IMR-90 (cell line): ENCODE measurements around the gene COL23A1. TPM values are rescaled to one million over a fixed set of nuclear protein-coding genes. Genes with fewer than 3 reads are reported as not detected.

Source experiments
- ATAC-seq: fragments of 200-7000 bp; cut with Tn5 transposase; 2 replicates; pipeline ENCODE4 v1.9.1; 2020; ENCODE audit warnings: low read depth, mild to moderate bottlenecking, moderate library complexity
- BruUV-seq: library from RNA; stranded (reverse); fragments of 400-500 nt; replicated peaks from 2 replicates; lab custom pipeline; 2021; lab: Mats Ljungman, UMichigan
- CTCF ChIA-PET: fragments of 300-600 bp; formaldehyde crosslinking; extraction: SDS; loops from one replicate; lab custom pipeline; 2021; ENCODE audit warnings: antibody characterized with exemption; lab: Yijun Ruan, JAX
- POLR2A ChIA-PET: fragments of 300-600 bp; sonication (Branson Sonifier 250); formaldehyde crosslinking; loops from one replicate; lab custom pipeline; 2022; ENCODE audit warnings: antibody characterized with exemption; ENCODE audit not compliant: unreplicated experiment; lab: Charles Lee
- DNase-seq: peaks from one replicate; pipeline ENCODE4 v3.0.0; 2013
- H2AFZ ChIP-seq: replicated peaks from 2 replicates; pipeline ENCODE3; 2013; ENCODE audit warnings: low read length, mild to moderate bottlenecking; ENCODE audit not compliant: poor library complexity
- H2AK5ac ChIP-seq: 2 replicates; pipeline ENCODE4 v1.6.1; 2013; ENCODE audit warnings: low read depth, low read length, inconsistent platforms
- H2AK9ac ChIP-seq: replicated peaks from 2 replicates; pipeline ENCODE3; 2013; ENCODE audit warnings: mild to moderate bottlenecking, low read depth, low read length, moderate library complexity; ENCODE audit not compliant: poor library complexity
- H2BK120ac ChIP-seq: 2 replicates; pipeline ENCODE4 v1.6.1; 2013; ENCODE audit warnings: low read depth, low read length, inconsistent platforms
- H2BK15ac ChIP-seq: 3 replicates; pipeline ENCODE4 v1.6.1; 2013; ENCODE audit warnings: low read depth, low read length, inconsistent platforms
- H2BK20ac ChIP-seq: 2 replicates; pipeline ENCODE4 v1.6.1; 2013; ENCODE audit warnings: low read depth, mild to moderate bottlenecking, inconsistent platforms, low read length, moderate library complexity
- H2BK5ac ChIP-seq: 2 replicates; pipeline ENCODE4 v1.6.1; 2013; ENCODE audit warnings: mild to moderate bottlenecking, low read depth, low read length, inconsistent platforms; ENCODE audit not compliant: poor library complexity, severe bottlenecking
- H3K14ac ChIP-seq: replicated peaks from 2 replicates; pipeline ENCODE4 v1.6.1; 2013; ENCODE audit warnings: low read depth, low read length, inconsistent platforms
- H3K18ac ChIP-seq: 2 replicates; pipeline ENCODE4 v1.6.1; 2013; ENCODE audit warnings: low read depth, low read length, control low read depth
- H3K23ac ChIP-seq: 2 replicates; pipeline ENCODE4 v1.6.1; 2013; ENCODE audit warnings: low read depth, low read length, inconsistent platforms
- H3K27ac ChIP-seq: 2 replicates; pipeline ENCODE4 v1.5.1; 2013; ENCODE audit warnings: mild to moderate bottlenecking, control low read depth, low read length; ENCODE audit not compliant: insufficient read depth
- H3K27me3 ChIP-seq: 2 replicates; pipeline ENCODE4 v1.6.1; 2013; ENCODE audit warnings: low read length; ENCODE audit not compliant: control insufficient read depth, insufficient read depth
- H3K36me3 ChIP-seq: 2 replicates; pipeline ENCODE4 v1.6.1; 2013; ENCODE audit warnings: low read length, mixed read lengths; ENCODE audit not compliant: control insufficient read depth, insufficient read depth
- H3K4ac ChIP-seq: 2 replicates; pipeline ENCODE4 v1.6.1; 2013; ENCODE audit warnings: low read depth, low read length, inconsistent platforms
- H3K4me1 ChIP-seq: 2 replicates; pipeline ENCODE4 v1.6.1; 2013; ENCODE audit warnings: low read length, mixed read lengths; ENCODE audit not compliant: control insufficient read depth, insufficient read depth
- H3K4me2 ChIP-seq: 2 replicates; pipeline ENCODE4 v1.6.1; 2013; ENCODE audit warnings: low read depth, mild to moderate bottlenecking, control low read depth, low read length, moderate library complexity
- H3K4me3 ChIP-seq: 2 replicates; pipeline ENCODE4 v1.5.1; 2013; ENCODE audit warnings: low read depth, mild to moderate bottlenecking, control low read depth, low read length, moderate library complexity; ENCODE audit not compliant: insufficient read depth
- H3K56ac ChIP-seq: 2 replicates; pipeline ENCODE4 v1.6.1; 2013; ENCODE audit warnings: low read length, inconsistent platforms; ENCODE audit not compliant: insufficient read depth; ENCODE audit errors: extremely low read depth
- H3K79me1 ChIP-seq, 2 experiments: 2 replicates each; pipeline ENCODE4 v1.6.1; 2013; ENCODE audit warnings: low read length in 2 of 2, inconsistent platforms in 1 of 2, low read depth in 1 of 2
- H3K9ac ChIP-seq: 2 replicates; pipeline ENCODE4 v1.6.1; 2013; ENCODE audit warnings: low read depth, low read length, control low read depth
- H3K9me1 ChIP-seq: 2 replicates; pipeline ENCODE4 v1.6.1; 2013; ENCODE audit warnings: low read length, inconsistent platforms; ENCODE audit not compliant: insufficient read depth
- H3K9me3 ChIP-seq: 2 replicates; pipeline ENCODE4 v1.6.1; 2013; ENCODE audit warnings: low read length; ENCODE audit not compliant: control insufficient read depth, insufficient read depth
- H4K20me1 ChIP-seq: 2 replicates; pipeline ENCODE4 v1.6.1; 2013; ENCODE audit warnings: low read length, inconsistent platforms; ENCODE audit not compliant: insufficient read depth
- H4K5ac ChIP-seq: 2 replicates; pipeline ENCODE4 v1.6.1; 2013; ENCODE audit warnings: mild to moderate bottlenecking, low read depth, low read length, control low read depth
- H4K8ac ChIP-seq, 2 experiments: 2 replicates each; pipeline ENCODE4 v1.6.1; 2013; ENCODE audit warnings: low read depth in 2 of 2, low read length in 2 of 2, control low read depth in 1 of 2, inconsistent platforms in 1 of 2
- H4K91ac ChIP-seq: 2 replicates; pipeline ENCODE4 v1.6.1; 2013; ENCODE audit warnings: low read depth, low read length, inconsistent platforms; ENCODE audit not compliant: insufficient read depth
- CHD1 ChIP-seq: IDR thresholded peaks from 2 replicates; pipeline ENCODE4 v1.6.1; 2012; ENCODE audit warnings: low read depth, low read length, improper control_type of control experiment
- FOS ChIP-seq: fragments of 150-350 bp; IDR thresholded peaks from 2 replicates; pipeline ENCODE4 v1.6.1; 2016; ENCODE audit warnings: low read depth, low read length
- MXI1 ChIP-seq: IDR thresholded peaks from 2 replicates; pipeline ENCODE4 v1.6.1; 2012; ENCODE audit warnings: low read depth, mild to moderate bottlenecking, low read length, moderate library complexity, borderline replicate concordance
- SMC3 ChIP-seq: fragments of 150-350 bp; IDR thresholded peaks from 2 replicates; pipeline ENCODE4 v1.6.1; 2016; ENCODE audit warnings: low read depth, mild to moderate bottlenecking, antibody characterized with exemption, low read length, moderate library complexity
- WGBS, 2 experiments: methylation state at CpG; one replicate each; pipeline versions ENCODE4 v1.1.5 to v1.1.7; 2013; ENCODE audit warnings: missing lambda C conversion rate in 2 of 2; ENCODE audit not compliant: insufficient read length in 1 of 2; ENCODE audit errors: extremely low coverage in 2 of 2; 5-methylcytosine and 5-hydroxymethylcytosine counted together
- dilution Hi-C: fragments of 300-500 bp; cut with HindIII; formaldehyde crosslinking; loops from one replicate; pipeline ENCODE4 v1.14.3; 2018; ENCODE audit warnings: low sequenced_read_pairs; ENCODE audit not compliant: unreplicated experiment
- in situ Hi-C: fragments of 300-500 bp; cut with MboI; formaldehyde crosslinking; loops from 3 replicates; pipeline ENCODE4 v1.14.3; 2019; ENCODE audit warnings: low sequenced_read_pairs, inconsistent platforms, mixed read lengths
- intact Hi-C: fragments of 100-400 bp; cut with micrococcal nuclease; formaldehyde crosslinking; loops from 2 replicates; pipeline ENCODE4 v1.10.0; 2022
- polyA plus RNA-seq, 3 experiments: library from polyadenylated mRNA; depleted of rRNA; stranded (reverse); fragments of >200 nt; gene quantifications; 2 replicates each; pipeline ENCODE4 v1.2.3, GENCODE V29; 2012; ENCODE audit warnings: low replicate concordance in 1 of 3
- total RNA-seq: library from RNA; depleted of rRNA; stranded (reverse); fragments of >200 nt; gene quantifications from 2 replicates; pipeline ENCODE4 v1.2.3, GENCODE V29; 2012

COL23A1 gene
- total and polyA plus RNA-seq, 2 of the 4 experiments (the other 2 are of a cell fraction): not detected

DNA sequence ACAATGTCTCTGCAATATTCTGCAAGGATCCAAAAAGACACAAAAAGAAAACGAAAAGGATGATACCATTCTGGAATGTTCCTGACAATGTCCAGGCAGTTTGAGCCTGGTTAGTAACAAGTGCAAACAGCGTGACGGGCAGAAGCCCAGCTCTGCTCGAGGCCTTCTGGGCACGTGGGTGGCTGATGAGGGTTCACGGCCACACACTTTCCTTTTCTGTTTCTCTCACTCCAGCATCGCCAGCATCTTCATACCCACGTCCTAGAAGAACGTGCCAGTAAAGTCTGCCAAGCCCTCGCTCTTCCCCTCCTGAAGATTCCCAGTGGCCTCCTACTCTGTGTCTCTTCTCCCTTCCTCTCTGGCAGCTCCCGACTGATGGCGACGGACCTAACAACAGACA lies 36.7 kb downstream of the COL23A1 start:
- H2BK15ac ChIP-seq: no peak overlapping the region
- H3K4me3 ChIP-seq: no peak overlapping the region
- no peak overlapping the region for H3K4me2 ChIP-seq
- no TSS peak for BruUV-seq
- H2AK9ac ChIP-seq: no peak overlapping the region
- H3K27ac ChIP-seq: no peak overlapping the region
- 77% methylated on average over 4 of the region's 13 CpGs; no CpG with 5 or more reads in 1 of the 2 experiments for WGBS, 2 experiments
- no peaks in the 10 kb centered on the region for H3K27me3 ChIP-seq
- in situ Hi-C loops: loop anchor here (5.0 kb wide), 1 partner anchor 271 kb away; no protein-coding TSS in a partner anchor
- no peak overlapping the region for H2AK5ac ChIP-seq
- no peak overlapping the region for H2AFZ ChIP-seq
- H2BK120ac ChIP-seq: no peak overlapping the region
- H2BK20ac ChIP-seq: no peak overlapping the region
- ATAC-seq (no peak), DNase-seq (no peak)
- no peak overlapping the region for H3K18ac ChIP-seq
- H3K9ac ChIP-seq: no peak overlapping the region
- no peak overlapping the region for H3K23ac ChIP-seq
- no peak overlapping the region for H4K91ac ChIP-seq
- dilution Hi-C loops: no loop called here
- H3K79me1 ChIP-seq: no peaks in the 10 kb centered on the region
- H4K5ac ChIP-seq: no peak overlapping the region
- no peak overlapping the region for H3K14ac ChIP-seq
- POLR2A ChIA-PET: no interaction called here
- H3K4me1 ChIP-seq: no peaks in the 10 kb centered on the region
- intact Hi-C loops: no loop called here
- CTCF ChIA-PET: no interaction called here
- H4K8ac ChIP-seq: no peak overlapping the region
- no peak overlapping the region for H2BK5ac ChIP-seq
- H3K9me1 ChIP-seq: no peaks in the 10 kb centered on the region
- peaks cover 11% of the 10 kb centered on the region for H3K9me3 ChIP-seq
- TF ChIP-seq FOS (no peak), MXI1 (no peak), CHD1 (no peak), SMC3 (no peak)
- no peaks in the 10 kb centered on the region for H4K20me1 ChIP-seq
- no peak overlapping the region for H3K4ac ChIP-seq
- H3K56ac ChIP-seq: no peak overlapping the region
- no peaks in the 10 kb centered on the region for H3K36me3 ChIP-seq
